Activated CD4-positive, alpha-beta T cell treated with anti-CD3 and anti-CD28 coated beads for 48 hours (primary cell): ENCODE results near the gene AP3B1.

Experiments
- DNase-seq: peaks from one replicate; pipeline ENCODE4 v3.0.0-alpha.2; 2020

Gene AP3B1

DNA sequence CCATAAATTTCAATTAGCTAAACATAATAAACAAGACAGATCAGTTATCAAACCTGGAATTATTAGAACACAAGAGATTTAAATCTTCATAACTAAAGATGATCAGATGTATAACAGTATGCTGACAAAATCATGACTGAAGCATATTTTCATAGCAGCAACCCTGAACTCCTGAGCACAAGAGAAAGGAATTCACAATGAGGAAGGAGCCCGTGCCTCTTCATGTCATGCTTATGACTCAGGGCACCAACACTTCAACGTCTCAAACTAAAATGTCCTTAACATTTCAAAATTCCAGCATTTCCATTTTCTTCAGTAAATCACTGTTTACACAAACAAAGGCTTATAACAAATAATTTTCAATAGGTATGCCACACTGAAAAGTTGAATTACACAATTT, 6.7 kb downstream of the AP3B1 start:
- DNase-seq = no peak

- DNase-seq = no peak
These were observed 7.3 kb downstream of the AP3B1 start for GRCh38 chr5:78287169-78287568.

DNA sequence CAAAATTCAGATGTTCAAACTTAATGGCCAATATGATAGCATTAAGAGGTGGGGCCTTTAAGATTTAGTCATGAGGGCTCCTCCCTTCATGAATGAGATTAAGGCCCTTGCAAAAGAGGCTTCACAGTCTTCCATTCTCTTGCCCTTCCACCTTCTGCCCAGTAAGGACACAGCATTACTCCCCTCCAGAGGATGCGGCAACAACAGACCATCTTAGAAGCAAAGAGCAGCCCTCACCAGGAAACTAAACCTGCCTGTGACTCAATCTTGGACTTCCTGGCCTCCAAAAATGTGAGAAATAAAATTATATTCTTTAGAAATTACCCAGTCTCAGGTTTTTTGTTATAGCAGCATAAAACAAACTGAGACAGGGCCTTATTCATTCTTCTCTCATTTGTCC, 8.2 kb downstream of the AP3B1 start:
- DNase-seq = no peak

DNA sequence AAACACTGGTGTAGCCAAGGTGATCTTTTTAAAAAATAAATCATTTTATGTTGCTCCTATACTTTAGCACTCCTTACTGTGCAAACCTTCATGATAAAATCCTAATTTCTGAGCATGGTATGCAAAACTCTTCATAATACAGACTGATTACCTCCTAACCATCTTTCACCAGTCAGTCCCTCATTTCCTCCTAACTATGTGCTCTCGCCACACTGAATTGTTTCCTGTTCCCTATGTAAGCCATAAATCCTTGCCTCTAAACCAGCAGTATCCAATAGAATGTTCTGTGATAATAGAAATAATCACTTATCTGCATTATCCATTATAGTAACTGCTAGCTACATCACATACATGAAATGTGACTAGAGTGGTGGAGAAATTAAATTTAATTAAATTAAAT, 10.7 kb downstream of the AP3B1 start:
- no peak for DNase-seq

- DNase-seq = no peak
These were observed 11.4 kb downstream of the AP3B1 start for GRCh38 chr5:78283105-78283504.

GRCh38 chr5:78280261-78280660, 14.2 kb downstream of the AP3B1 start:
- DNase-seq = no peak

DNA sequence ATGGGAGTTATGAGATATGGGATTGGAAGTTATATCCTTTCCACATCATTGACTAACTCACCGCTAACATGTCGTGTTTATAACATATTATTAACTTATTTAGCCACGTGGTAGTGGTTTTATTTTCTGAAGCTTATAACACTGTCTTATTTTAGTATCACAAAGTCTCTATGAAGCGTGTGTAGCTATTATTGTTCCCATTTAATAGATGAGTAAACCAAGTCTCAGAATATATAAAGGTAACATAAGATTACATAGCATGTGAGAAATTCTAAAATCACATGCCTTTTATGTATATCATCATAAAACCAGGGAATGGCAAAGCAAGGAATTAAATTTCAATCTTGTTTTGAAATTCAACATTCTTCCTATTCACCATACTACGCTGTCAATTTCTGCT, 15.3 kb downstream of the AP3B1 start:
- DNase-seq = no peak

DNA sequence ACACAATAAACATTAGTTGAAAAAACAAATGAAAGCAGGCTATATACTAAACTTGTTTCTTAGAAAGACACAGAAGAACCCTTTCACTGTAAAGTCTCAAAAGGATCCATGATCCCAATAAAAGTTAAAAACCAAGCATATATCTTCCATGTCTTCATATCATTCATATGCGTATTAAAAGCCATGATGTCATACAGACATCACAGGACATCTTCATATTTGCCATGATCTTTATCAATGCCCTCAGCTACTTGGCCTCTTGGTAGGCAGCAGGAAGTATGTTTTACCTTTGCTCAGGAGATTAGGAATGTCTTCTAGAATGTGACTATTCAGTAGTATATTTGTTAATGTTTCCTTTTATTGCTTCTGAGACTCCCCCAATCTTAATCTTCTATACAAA, 16.8 kb downstream of the AP3B1 start:
- no peak for DNase-seq

- DNase-seq = no peak
These were observed 18.4 kb downstream of the AP3B1 start for GRCh38 chr5:78275998-78276543.

DNA sequence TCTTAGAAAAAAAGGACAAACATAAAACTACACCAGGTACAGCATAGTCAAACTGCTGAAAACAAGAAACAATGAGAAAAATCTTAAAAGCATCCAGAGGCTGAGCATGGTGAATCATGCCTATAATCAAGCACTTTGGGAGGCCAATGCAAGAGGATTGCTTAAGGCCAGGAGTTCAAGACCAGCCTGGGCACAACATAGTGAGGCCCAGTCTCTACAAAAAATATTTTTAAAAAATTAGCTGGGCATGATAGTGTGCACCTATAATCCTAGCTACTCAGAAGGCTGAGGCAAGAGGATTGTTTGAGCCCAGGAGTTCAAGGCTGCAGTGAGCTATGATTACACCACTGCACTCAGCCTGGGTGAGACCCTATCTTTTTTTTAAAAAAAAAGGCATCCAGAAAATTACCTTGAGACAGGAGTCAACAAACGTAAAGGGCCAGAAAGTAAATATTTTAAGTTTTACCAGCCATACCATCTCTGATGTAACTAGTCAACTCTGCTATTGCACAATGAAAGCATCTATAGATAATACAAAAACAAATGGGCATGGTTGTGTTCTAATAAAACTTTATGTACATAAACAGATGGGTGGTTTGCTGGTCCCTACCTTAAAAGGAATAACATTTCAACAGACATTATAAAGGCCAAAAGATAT, 19.8 kb downstream of the AP3B1 start:
- DNase-seq = no peak

- no peak for DNase-seq
These were observed 21.1 kb downstream of the AP3B1 start for GRCh38 chr5:78273436-78273835.

DNA sequence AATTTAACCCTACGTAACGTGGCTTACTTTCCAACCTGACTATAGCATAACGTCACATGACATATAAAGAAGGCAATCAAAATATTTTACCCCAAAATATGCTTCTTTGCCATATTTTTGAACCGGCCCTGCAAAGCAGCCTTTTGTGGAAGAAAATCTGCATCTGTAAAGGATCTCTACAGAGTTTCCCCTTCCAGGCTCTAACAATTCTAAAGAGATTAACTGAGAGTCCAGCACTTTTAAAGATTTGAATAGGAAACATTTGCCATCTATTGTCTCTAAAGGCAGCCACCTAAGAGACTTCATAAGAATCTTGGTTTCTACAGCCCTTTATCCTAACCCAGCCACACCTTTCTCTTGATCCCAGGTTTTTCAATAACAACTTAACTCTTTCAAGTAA, 22.7 kb downstream of the AP3B1 start:
- no peak for DNase-seq

DNA sequence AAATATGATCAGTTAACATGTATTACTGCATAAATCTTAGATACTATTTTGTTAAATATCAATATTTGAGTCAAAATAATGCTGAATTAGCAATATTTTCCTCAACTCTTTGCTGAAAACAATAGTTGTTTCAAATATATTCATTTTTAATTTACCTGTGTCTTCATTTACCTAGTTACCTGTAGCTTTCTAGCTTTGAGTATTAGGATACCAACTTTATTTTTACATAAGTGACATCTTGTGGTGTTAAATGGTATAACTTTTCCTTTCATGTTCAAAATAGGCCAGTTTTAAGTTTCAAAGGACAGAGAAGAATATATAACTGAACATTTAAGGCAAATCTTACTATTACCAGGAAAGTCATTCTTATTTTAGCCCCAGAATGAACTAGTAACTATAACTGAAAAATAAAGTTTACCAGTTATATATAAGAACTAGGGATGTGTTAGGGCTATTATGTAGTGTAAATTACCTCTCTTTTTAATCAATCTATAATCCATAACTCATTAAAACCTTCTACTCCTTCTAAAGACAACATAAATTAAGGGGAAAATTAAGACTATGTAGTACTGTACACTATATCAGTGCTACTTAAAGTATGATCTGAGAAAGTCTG, 25.3 kb downstream of the AP3B1 start:
- no peak for DNase-seq

- no peak for DNase-seq
These were observed 26.1 kb downstream of the AP3B1 start for GRCh38 chr5:78268356-78268755.

DNA sequence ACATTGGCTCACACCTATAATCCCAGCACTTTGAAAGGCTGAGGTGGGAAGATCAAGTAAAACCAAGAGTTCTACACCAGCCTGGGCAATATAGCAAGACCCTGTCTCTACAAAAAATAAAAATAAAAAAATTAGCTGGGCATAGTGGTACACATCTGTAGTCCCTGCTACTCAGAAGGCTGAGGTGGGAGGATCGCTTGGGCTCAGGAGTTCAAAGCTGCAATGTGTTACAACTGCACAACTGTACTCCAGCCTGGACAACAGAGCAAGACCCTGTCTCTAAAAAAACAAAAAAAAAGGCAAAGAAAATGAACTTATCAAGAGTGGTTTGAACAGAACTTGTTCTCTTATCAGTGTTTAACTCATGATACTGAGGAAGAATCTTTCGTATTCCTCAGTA, 29.3 kb downstream of the AP3B1 start:
- no peak for DNase-seq

GRCh38 chr5:78264600-78264999, 29.9 kb downstream of the AP3B1 start:
- no peak for DNase-seq

DNA sequence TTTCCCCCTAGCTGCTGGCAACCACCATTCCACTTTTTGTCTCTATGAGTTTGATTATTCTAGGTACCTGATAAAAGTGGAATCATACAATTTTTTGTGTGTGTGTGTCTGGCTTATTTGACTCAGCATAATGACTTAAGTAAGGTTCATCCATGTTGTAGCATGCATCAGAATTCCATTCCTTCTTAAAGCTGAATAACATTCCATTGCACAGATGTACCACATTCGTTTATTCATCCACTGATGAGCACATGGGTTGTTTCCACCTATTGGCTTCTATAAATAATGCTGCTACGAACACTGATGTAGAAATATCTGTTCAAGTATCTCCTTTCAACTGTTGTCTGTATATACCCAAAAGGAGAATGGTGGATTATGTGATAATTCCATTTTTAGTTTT, 33.7 kb downstream of the AP3B1 start:
- no peak for DNase-seq

DNA sequence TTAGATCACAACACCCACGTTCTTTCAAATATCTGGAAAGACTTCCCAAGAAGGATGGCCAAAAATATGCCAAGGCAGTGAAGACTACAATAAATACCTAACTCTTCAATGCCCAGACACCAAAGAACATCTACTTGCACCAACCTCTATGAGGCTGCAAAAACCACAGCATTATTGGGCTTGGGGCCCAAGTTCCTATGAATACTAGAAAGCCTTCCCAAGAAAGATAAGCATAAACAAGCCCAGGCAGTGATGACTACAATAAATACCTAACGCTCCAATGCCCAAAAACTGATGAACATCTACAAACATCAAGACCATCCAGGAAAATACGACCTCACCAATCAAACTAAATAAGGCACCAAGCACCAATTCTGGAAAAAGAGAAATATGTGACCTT, 41.3 kb downstream of the AP3B1 start:
- DNase-seq = no peak

DNA sequence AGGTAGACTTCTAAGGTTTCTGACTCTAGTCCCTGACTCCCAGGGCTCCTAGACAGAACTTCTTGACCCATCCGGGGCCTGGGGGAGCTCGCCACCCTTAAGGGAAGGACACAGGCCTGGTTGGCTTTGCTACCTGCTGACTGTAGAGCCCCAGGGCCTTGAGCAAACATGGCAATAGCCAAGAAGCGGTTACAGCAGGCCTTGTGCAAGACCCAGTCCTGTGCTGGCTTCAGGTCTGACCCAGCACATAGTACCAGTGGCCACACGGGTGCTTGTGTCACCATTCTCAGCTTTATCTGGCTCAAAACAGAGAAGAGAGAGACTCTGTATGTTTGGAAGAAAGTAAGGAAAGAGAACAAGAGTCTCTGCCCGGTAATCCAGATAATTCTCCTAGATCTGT, 41.8 kb downstream of the AP3B1 start:
- no peak for DNase-seq

DNA sequence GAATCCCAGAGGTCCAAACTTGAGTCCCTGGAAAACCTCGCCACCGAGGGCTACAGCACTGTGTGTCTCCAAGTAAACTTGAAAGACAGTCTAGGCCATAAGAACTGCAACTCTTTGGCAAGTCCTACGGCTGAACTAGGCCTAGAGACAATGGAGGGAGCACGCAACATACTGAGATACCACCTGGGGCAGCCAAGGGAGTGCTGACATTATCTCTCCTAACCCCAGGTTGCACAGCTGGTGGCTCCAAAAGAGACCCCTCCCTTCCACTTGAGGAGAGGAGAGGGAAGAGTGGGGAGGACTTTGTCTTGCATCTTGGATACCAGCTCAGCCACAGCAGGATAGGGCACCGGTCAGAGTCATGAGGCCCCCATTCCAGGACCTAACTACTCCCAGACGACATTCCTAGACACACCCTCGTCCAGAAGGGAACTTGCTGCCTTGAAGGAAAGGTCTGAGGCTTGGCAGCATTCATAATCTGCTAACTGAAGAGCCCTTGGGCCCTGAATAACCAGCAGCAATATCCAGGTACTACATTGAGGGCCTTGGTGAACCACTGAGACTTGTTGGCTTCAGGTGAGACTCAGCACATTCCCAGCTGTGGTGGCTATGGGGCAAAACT, 42.7 kb downstream of the AP3B1 start:
- DNase-seq = no peak

DNA sequence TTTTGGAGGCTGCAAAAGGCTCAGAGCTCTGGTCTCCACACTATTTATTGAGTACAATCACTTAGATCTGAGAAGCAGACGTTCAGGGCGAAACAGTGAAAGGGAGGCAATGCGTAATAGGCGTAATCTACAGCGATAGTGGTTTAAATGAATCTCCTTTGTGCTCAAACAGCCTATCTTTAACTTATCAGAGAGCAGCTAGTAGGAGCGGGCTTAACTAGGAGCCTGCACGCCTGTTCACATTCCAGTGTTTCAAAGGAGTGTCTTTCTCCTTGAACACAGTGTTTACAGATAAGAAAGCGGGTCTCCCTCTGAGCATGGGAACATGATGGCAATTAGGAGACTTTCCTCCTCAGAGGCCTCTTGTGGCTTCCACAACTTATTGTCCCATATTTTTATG, 49.4 kb downstream of the AP3B1 start:
- no peak for DNase-seq

GRCh38 chr5:78243639-78244038, 50.9 kb downstream of the AP3B1 start:
- no peak for DNase-seq

GRCh38 chr5:78243091-78243490, 51.4 kb downstream of the AP3B1 start:
- DNase-seq = no peak

GRCh38 chr5:78242001-78242400, 52.5 kb downstream of the AP3B1 start:
- no peak for DNase-seq

DNA sequence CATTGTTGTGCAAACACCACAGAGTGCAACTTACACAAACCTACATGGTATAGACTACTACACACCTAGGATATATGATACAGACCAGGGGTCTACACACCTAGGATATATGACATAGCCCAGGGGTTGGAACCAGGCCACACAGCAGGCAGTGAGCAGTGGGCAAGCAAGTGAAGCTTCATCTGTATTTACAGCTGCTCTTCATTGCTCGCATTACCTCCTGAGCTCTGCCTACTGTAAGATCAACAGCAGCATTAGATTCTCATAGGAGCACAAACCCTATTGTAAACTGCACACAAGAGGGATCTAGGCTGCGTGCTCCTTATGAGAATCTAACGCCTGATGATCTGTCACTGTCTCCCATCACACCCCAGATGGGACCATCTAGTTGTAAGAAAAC, 56.6 kb downstream of the AP3B1 start:
- no peak for DNase-seq
